ENCODE results near the gene MPPED2. TPM values are rescaled to one million over a fixed set of nuclear protein-coding genes. Genes with fewer than 3 reads are reported as not detected.

Gene MPPED2
- polyA plus RNA-seq, 5 donors, result 2.3 to 5.2 (median 4.3) TPM

DNA sequence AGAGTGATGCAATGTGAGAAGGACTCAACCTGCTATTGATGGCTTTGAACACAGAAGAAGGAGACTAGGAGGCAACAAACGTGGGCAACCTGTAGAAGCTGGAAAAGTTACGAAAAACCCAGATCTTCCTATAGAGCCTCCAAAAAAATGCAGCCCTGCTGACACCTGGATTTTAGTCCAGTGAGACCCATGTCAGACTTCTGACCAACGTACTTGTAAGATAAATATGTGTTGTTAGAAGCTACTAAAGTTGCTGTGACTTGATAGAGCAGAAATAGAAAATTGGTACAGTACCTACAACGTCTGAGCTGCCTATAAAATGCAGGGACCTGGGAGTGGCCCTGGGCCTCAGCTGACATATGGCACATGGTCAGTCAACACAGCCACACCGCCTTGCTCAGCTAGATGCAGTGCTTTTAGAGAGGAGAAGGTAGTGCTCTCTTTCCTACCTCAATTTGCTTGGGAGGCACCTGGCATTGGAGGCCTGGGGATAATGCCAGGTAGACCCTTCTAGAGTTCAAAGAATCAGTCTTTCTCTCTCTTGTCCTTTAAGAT, 165.8 kb downstream of the MPPED2 start:
- no peak for DNase-seq

DNA sequence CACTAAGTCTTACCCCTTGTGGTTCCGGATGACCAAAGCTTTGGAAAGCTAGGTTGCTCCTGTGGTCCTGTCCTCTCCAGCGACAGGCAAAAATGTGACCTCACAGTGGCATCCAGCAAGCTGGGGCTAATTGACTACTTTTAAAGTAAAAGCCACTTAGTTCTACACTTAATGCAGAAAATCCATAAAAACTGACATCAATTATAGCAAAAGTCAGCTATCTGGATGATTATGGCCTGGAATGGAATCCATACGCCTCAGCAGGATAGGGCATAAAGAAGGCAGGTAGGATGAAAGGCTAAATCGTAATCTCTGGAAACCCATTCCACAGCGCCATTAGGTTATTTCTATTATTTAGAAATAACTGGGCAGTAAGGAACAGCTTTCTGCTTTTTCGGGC, 171.3 kb downstream of the MPPED2 start:
- DNase-seq, result no peak

DNA sequence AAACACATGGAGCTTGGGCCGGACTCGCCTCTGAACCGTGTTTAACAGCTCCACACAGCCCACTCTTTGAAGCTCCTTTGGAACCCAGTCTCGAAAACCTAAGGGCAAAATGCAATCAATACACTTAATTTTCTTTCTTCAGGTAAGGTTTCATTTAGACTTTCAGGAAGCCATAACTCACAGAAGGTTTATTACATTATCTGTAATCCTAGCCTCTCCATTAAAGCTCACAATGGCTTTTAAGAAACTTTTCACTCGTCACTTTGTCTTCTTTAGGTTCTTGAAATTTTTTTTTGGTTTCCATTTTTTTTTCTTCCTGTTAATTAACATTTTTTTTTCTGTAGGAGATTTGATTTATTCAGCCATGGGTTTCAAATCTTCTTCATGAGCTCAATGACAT, 171.9 kb downstream of the MPPED2 start:
- DNase-seq, result no peak

DNA sequence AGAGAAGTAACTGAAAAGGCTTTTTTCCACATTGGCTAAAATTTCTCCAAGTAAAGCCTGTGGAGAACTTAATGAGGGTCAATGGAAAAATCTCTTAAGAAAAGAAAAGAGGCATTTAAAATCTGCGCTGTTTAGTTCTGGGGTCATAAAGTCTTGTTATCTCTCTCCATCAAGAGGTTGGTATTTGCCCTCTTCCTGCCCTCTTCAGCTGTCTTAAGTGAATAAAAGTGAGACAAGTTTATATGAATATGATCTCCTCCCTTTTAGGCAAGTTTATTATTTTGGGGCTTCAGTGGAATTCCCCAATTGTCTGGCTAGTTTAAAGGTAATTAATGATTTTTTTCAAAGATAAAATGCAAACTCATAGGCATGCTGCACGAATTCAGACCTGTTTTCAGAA, 173.6 kb downstream of the MPPED2 start:
- no peak for DNase-seq

DNA sequence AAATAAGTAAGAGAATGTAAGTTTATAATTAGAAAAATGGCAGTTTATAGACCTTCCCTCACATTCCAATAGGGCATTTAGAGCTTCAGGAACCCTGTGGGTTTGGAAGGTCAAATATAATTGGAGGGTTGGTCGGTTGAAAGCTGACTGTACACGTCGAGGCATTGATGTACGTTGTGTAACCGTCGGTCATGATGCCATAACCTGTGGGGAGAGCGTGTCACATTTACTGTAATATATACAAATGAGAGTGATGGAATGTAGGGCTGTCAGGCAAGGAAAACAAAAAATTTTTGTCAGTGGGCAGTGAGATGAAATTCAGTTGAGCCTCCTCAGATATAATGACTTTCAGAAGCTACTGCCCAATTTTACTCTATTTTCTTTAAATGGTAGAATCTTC, 174.8 kb downstream of the MPPED2 start:
- no peak for DNase-seq

DNA sequence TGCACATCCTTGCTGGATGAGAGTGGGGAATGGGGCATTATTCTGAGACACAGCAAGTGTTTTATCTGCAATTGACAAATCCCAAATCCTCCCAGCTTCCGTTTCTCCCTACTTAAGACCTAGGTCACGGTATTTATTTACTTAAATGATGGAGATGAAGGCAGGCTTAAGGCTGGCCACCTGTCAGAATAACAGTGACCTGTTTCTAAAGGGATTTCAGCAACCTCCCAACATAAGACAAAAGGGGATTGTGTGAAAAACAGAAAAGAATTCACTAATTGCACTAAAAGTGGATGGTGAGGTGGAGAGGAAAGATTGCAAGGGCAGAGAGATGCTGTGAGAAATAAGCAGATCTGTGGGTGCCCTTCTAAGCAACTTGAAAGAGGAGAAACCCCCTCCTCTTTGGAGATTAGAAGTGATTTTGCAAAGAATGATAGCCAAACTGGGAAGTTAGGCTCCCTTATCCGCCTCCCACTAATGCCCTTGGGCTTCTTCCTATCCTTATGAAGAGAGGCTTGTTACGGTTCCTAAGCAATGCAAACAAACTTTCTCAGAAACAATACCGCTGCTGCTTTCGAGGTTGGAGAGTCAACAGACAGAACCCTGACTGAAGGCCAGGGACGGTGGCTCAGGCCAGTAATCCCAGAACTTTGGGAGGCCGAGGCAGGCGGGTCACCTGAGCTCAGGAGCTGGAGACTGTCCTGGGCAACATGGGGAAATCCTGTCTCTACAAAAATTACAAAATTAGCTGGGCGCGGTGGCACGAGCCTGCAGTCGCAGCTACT, 179.0 kb downstream of the MPPED2 start:
- DNase-seq, result no peak

DNA sequence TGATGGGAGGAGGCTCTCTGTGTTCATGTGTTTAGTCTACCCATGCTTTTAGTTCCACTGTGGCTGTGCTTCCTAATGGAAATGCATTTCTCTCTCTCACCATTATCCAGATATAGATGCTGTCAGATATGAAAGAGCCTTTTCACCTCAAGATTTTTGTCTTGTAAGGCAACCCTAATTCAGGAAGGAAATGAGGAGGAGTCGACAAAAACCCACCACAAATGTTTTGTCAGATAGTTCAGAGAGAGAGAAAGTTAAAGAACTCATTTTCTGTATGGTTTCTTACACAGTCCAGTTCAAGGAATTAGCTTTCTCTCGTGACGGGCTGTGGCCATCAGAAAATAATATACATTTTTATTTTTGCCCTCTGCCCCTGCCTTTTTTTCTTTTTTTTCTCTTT, 180.8 kb downstream of the MPPED2 start:
- DNase-seq, result no peak

DNA sequence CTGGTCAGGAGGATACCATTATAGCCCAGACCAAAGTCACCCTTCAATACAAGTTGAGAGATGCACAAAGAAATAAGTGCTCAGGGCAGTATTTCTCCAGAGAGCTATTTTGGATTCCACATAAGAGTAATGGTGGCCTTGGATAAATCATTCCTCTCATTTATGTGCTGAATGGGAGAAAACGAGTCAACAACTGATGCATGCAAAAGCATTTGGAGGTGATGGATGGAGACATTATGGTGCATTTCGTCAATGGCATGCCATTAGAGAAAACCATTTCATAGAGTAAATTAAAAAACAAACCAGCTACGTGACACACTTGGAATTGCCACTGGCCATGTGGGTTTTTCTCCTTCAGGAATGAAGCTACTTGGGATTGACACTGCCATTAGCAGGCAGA, 182.0 kb downstream of the MPPED2 start:
- no peak for DNase-seq

DNA sequence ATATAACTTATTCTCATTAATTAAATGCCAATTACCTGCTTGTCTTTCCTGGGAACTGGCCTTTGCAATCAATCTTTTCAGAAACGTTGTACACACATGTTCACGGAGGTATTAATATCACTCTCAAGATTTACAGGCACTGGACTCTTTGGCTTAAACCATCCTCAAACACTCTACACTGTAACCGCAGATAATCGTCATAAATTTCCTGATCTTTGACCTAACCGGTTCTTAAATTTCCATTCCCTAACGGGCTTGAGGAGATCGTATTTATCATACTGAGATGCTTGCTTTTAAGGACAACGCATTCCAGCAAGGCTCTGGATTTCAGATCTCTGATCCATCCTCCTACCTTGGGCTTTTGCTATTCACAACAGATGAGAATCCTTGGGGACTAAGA, 190.4 kb downstream of the MPPED2 start:
- no peak for DNase-seq

DNA sequence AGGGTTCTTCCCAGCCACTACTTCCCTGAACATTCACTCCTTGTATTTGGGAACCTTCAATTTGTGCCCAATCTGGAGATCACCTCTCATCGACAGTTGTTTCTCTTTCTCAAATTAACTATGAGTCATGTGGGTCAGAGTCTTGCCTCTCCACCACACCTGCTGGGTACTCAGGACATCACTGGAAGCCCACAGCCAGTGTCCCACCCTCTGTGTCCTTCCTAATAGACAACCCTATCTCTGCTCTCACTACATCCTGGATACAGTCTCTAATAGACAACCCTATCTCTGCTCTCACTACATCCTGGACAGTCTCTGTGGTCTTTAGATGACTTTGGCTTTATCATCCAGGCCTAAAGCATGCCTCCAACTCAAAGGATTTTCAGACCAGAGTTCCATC, 193.1 kb downstream of the MPPED2 start:
- no peak for DNase-seq

DNA sequence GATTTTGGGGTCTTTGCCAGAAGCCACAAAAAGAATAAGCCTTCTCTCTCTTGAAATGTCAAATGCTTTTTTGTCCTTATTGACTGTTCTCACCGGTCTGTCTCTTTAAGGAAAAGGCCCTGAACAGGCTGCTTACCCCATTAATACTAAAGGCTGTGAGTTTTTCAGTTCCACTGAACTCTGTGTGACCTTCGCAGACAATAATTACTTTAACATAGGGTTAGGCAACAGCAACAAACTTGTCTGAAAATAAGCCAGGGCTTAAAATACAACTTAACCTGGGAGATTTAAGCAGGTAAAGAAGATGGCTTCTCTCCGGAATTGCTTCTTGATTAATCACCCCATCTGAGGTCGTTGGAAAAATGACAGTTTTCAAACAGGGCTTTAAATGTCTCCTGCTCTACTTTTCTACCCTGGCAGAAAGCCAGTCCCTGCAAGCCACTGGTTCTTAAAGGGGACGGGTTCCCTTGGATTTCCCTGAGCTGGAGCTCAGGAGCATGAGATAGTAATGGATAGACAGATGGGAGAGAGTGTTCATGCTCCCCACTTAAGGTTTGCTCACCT, 193.8 kb downstream of the MPPED2 start:
- DNase-seq, result peak; percentile 55 to 64

DNA sequence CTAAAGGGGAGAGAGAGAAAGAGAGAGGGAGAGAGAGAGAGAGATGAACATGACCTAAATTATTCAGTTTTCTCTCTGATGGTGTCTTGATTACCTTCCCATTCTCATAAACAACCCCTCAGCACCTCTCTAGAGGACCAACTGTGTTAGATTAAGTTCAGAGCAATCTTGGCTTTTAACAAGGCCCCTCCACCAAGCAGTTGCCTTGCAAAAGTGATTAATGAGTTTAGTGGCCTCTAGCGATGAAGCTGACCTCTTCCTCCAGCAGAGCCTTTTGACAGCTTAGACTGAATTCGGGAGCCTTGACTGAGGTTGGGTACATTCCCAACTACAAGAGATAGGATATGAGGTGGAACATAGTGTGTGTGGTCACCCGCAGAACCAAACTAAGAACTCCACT, 197.2 kb downstream of the MPPED2 start:
- no peak for DNase-seq

DNA sequence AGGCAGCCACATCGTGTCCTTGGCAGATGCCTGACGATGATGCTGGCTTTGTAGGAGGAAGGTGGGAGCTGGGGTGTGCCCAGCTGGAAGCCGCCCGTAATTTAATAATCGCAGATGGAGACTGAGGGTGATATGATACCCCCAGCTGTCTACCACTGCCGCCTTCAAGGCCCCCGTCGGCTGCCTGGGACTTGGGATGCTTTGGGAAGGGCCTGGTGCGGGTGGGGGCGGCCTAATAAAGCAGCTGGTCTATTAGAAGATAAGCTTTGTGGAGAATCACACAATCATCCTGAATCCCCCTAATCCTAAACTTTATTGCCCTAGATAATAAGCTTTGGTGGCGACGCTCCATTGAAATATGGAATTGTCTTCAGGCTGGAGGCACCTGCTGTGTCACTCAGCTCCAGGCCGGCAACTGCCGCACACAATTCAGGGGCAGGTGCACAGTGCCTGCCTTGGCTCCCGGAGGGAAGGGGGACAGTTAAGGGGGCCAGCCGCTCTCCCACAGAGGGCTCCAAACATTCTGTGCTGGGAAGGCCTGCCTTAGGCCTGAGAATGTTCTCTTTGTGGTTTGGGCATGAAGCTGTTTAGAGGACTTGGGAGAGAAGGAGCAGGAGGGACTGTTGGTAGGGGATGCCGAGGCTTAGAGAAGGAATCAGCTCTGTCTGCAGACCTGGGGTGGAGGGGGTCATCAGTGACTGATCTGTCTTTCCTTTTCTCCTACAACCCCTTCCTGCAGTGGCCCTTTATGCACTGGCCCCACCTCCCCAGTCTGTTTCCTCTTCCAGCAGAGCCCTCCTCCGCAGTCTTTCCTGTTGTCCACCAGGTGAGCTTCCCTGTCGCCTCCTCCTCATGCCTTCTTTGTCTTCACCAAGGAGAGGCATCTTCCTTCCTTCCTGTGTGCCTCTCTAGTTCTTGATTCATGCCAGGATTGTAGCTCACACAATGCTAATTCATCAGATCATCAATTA, 198.0 kb downstream of the MPPED2 start:
- no peak for DNase-seq

DNA sequence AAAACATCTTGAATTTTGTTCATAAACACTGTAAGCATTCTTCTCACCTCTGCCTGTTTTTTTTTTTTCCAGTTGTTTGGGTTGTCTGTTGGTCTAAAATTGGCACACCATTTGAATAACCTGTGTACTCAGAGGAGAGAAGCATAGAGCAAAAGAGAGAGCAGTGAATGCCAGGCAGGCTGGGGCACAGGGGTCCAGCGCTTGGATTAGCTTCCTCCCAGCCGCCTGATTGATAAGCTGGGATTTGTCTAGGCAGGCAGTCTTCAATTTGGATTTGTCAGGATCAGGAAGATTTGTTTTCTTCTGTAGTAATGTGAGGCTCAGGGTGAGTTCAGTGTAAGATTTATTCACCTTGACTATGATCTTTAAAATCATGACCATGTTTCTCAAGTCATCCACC, 204.3 kb downstream of the MPPED2 start:
- no peak for DNase-seq

DNA sequence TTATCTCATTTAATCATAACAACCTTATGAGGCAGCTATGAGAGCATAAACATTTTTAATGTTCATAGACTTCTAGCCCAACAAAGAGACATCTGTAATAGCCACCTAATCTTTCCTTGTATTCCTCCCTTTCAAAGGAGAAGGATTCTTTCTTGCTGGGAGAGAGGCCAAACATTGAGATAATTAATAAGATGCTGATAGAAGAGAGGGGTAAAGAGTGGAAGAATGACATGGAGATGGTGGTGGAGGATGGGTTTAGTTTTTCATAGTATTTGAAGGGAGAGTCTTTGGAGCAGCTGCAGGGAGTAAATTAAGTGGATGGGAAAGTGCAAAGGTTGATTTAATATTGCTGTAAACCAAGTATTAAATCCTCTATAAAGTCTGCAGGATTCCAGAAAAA, 205.3 kb downstream of the MPPED2 start:
- DNase-seq, result no peak

DNA sequence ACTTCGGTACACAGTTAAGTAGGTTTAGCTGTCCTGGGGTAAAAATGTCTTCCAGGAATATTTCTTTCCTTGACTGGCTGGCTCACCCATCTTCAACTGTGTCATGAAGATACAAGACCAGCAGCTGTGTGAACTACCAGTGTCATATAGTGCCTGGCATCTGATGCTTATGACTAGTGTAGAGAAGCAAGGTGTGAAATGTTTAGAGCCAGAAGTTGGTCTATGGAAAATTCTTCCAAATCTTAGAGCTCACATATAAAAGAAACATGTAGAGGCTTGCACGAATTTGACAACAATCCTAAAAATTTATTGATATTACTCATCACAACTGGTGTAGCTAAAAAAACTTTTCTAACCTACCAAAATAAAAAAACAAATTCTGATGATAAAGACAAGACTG, 208.8 kb downstream of the MPPED2 start:
- no peak for DNase-seq

DNA sequence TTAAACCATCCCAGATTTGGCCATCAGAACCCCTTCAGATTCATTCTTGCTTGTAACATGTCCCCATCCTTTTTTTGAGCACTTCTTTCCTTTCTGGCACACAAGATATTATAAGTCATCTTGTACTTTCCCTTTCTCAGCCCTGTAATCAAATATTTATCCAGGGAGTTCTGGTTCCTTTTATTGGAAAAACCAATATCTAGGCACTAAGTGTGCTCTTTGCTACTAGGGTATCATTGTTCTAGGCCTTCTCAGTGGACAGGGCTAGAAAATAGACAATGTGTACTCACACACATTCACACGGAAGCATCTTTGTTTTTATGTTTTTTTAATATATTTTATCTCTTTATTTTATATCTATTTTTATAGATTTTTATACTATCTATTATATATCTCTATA, 216.0 kb downstream of the MPPED2 start:
- DNase-seq, result no peak

DNA sequence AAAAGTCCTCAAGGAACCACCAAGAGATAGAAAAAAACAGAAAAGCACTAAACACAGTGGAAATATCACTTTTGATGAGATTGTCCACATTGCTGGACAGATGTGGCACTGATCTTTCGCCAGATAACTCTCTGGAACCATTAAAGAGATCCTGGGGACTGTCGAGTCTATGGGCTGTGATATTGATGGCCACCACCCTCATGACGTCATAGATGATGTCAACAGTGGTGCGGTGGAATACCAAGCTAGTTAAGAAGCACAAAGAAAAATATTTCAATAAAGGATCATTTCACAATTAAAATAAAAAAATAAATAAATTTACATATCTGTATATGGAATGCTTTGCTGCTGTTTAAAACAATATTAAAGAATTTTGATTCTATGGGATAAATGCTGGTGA, 217.8 kb downstream of the MPPED2 start:
- DNase-seq, result no peak

DNA sequence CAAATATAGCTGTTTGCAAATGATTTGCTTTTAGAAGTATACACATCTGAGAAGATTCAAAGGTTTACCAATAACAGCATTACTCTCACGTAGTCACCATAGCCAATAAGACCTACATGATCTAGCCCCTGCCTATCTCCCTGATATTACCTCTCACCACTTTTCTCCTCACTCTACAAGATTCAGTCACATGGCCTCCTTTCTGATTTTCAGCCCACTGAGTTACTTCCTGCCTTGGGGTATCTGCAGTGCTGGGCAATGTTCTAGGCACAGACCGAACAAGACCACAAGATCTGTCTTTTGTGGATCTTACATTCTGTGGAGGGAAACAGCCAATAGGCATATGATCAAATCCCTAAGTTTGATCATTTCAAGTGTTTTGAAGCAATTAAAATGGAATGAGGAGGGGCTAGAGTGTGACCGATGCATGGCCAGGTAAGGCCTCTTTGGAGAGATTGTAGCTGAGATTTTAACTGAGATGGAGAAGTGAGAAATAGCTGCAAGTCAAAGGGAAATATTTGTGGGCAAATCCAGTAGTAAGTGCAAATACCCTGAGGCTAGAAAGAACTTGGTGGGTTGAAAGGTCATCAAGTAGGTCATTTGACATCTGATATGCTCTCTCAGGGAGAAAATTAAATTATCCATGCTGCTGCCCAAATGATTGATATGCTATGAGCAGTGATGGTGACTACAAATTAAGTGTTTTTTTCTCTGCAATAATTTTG, 220.2 kb downstream of the MPPED2 start:
- DNase-seq, result no peak

DNA sequence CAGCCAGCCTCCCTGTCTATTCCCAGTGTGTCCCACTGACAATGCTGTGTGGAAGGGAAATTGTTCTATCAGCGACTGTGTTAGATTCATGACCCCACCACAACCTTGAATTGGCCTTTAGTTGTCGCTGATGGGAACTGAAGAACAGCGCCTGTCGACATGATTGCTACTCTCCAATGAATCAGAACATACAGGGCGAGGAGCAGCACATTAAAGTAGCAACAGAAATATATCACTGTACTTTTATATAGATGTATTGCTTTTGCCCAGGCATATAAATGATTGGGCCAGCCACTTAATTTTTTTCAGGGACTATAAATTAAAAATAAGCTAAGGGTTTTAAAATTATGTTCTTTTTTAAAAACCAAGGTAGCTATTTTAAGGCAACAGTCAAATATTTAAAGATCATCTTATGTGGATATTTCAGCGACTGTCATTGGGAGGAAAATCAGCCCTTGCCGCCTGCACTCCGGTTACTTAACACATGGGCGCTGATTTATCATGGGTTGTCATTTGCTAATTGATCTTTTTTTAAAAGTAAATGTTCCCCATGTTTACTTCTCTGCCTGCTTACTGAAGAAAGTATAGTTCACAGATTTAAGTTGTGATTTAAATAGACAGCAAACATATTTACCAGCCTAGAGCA, 221.2 kb downstream of the MPPED2 start:
- DNase-seq, result no peak

Measured in right lung (tissue), 5 donors.